HuH-7 (cell line): Measurements from ENCODE around the gene FAIM.
"Not testable (repeated sequence)": the region's sequence is repeated elsewhere in the genome, so short reads cannot be mapped to it uniquely, and the experiment has no call there.

ENCODE experiments used
- DNase-seq: peaks from one replicate; pipeline ENCODE4 v3.0.0; 2011; ENCODE audit warnings: low spot score

The FAIM gene

DNA sequence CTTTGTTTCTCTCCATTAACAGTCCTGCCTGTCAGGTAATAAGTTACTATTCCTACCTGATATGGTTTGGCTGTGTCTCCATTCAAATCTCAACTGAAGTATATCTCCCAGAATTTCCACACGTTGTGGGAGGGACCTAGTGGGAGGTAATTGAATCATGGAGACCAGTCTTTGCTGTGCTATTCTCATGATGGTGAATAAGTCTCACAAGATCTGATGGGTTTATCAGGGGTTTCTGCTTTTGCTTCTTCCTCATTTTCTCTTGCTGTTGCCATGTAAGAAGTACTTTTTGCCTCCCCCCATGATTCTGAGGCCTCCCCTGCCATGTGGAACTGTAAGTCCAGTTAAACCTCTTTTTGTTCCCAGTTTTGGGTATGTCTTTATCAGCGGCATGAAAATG is 6.9 kb upstream of the FAIM start:
- DNase-seq, result not testable (repeated sequence)

DNA sequence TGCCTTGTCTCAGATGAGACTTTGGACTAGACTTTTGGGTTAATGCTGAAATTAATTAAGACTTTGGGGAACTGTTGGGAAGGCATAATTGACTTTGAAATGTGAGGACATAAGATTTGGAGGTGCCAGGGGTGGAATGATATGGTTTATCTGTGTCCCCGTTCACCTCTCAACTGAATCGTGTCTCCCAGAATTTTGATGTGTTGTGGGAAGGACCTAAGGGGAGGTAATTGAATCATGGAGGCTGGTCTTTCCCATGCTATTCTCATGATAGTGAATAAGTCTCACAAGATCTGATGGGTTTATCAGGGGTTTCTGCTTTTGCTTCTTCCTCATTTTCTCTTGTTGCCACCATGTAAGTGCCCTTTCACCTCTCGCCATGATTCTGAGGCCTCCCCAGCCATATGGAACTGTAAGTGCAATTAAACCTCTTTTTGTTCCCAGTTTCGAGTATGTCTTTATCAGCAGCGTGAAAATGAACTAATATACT is 4.4 kb upstream of the FAIM start:
- DNase-seq, result not testable (repeated sequence)

DNA sequence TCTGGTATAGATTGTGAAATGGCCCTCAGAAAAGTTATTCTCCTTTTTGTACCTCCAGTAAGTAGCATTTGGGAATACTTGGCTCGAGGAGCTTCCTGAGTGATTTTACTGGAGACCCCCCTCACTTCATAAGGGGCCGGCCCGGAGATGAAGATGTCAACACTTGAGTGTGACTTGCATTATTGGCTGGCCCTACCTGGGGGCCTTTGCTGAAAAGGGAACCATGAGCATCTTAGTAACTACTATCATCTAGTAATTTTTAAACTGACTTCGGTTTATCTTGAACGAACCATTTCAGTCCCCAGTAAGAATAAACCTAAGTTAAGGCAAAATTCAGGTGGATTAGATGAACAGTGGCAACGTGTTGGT is 1.3 kb downstream of the FAIM start:
- DNase-seq, result no peak

DNA sequence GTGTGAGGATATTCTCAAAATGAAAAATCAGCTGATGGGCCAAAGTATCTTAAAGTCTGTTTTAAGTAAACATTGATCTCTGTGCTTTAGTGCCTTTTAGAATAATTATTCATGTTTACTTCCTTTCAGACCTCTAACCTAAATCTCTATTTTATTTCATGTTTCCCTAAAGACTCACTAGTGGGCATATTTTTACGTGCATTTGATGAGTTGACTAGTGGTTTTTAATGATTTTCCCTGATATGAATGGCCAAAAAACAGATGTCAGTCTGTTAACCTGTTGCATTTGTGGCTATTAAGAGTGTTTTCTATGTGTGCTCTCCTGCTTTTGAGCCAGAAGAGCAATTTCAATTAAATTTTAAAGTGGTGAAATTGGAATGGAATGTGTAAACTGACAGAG is 6.9 kb downstream of the FAIM start:
- no peak for DNase-seq

DNA sequence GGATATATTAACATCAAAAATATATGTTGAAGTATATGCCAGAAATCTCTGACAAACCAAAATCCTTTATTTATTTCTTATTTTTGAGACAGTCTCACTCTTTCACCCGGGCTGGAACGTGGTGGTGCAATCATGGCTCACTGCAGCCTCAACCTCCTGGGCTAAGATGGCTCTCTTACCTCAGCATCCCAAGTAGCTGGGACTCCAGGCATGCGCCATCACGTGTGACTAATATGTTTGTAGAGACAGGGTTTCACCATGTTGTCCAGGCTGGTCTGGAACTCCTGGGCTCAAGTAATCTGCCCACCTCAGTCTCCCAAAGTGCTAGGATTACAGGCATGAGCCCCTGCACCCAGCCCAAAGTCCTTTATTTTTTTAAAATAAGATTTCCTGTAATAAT is 11.9 kb downstream of the FAIM start:
- no peak for DNase-seq

DNA sequence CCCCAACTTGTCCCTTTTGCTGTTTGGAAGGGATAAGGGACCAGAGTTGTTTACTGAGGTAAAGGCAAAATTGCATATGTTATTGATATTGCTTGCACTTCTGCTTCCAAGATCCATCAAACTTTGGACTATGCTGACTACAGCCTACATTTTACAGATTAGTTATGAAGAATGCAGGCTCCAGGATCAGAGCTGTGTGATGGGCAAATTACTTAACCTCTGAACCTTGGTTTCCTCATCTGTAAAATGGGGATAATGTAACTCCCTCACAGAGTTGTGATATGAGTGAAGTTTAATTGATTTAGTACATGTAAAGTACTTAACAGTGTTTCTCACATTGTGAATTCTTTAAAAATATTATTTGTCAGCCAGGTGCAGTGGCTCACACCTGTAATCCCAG is 15.9 kb downstream of the FAIM start:
- no peak for DNase-seq

DNA sequence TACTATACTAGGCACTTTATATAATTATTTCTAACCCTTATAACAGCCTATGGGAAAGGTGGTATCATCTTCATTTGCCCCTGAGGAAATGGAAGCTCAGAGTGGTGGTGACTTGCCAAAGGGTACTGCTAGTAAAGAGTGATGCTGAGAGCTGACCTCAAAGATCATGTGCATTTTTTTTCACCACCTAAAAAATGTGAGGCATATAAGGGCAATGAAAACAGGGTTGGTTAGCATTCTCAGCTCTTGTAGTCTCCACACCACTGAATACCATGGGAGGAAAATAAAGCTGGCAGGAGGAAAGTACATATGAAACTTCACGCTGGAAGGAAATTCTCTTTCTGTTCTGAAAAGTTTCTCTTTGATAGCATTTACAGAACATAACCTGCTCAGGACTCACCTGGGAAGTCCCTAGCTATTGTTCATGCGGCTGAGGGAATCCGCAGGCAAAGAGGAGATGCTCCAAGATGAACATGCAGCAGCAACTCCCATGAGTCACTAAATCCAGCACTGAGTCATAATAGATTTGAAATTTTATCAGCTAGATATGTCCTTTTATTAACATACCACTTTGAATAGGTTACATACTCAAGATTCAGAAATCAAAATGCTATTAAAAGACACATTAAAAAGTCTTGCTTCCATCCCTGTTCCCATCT is 17.3 kb downstream of the FAIM start:
- DNase-seq, result no peak

DNA sequence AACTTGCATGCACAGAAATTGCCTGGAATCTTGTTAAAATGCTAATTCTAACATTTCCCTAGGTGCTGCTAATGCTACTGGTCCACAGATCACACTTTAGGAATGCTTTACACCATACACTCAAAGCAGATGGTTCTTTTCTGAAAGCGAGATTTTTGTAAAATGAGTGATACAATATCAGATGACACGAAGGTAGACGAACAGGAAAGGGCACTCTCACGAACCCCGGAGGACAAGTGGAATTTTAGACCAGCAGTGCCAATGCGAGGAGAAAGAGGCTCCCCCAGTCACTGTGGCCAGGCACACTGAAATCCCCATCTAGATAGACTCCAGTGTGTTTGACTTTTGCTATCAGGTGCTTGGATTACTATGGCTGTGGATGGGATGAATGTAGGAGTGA is 21.0 kb downstream of the FAIM start:
- DNase-seq, result no peak

DNA sequence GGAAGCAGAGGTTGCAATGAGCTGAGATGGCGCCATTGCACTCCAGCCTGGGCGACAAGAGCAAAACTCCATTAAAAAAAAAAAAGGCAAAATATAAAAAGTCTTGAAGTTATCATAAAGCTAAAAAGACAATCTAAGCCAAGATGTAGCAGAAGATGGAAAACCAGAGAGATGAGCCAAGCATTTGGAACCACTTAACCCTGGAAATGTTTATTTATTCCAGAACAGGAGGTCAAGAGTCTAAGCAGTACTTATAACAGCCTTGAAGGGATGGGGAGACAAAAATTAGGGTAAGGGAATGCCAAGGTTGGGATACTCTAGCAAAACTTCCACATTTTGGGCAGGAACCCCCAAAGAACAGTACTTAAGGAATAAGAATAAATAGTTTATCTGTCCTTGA is 30.1 kb downstream of the FAIM start:
- no peak for DNase-seq

DNA sequence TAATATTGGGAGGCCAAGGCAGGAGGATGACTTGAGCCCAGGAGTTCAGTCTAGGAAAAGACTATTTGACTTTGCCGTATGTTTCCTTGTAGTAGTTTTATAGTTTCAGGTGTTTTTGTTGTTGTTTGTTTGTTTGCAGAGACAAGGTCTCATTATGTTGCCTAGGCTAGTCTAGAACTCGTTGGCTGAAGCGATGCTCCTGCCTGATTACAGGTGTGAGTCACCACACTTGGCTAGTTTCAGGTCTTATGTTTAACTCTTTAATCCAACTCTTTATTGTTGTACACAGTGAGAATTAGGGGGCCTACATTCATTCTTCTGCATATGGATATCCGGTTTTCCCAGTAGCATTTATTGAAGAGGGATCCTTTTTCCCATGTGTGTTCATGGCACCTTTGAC is 32.0 kb downstream of the FAIM start:
- DNase-seq, result no peak

DNA sequence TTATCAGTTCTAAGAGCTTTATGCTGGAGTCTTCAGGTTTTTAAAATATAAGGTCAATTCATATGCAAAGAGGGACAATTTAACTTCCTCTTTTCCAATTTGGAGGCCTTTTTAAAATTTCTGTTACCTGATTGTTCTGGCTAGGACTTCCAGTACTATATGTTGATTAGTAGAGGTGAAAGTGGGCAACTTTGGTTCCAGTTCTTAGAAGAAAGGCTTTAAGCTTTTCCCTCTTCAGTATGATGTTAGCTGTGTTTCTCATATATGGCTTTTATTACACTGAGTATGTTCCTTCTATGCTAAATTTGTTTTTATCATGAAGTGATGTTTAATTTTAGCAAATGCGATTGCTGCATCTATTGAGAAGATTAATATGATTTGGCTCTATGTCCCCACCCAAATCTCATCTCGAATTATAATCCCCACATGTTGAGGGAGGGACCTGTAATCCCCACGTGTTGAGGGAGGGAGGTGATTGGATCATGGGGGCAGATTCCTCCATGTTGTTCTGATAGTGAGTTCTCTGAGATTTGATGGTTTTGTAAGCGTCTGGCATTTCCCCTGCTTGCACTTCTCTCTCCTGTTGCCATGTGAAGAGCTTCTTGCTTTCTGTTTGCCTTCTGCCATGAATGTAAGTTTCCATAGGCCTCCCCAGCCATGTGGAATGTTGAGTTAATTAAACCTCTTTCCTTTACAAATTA is 33.8 kb downstream of the FAIM start:
- no peak for DNase-seq

DNA sequence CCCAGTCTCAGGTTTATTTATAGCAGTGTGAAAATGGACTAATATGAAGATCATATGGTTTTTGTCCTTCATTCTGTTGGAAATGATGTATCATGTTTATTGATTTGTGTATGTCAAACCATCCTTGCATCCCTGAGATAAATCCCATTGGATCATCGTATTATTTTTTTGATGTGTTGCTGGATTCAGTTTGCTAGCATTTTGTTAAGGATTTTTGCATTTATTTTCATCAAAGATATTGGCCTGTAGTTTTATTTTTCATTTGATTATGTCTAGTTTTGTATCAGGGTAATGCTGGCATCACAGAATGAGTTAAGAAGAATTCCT is 34.3 kb downstream of the FAIM start:
- no peak for DNase-seq

DNA sequence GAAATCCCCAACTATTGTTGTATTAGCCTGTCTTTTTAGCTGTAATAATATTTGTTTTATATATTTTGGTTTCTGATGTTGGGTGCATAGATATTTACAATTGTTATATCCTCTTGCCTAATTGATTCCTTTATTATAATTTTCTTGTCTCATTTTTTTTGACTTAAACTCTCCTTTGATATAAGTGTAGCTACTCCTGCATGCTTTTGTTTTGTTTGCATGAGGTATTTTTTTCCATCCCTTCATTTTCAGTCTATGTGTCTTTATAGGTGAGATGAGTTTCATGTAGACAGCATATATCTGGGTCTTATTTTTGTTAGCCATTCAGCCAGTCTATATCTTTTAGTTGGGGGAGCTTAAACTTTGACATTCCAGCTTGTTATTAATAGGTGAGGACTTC is 37.4 kb downstream of the FAIM start:
- DNase-seq, result no peak

DNA sequence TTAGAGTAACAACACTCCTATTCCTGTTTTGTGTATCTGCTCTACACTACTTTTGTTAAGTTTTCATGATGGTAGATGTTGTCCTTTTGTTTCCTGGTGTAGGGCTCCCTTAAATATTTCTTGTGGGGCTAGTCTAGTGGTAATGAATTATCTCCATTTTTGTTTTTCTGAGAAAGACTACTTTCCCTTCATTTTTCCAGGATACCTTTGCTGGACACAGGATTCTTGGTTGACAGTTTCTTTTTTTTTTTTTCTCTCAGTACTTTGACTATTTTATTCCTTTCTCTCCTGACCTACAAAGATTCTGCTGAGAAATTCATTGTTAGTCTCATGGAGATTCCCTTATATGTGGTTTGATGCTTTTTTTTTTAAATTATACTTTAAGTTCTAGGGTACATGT is 37.9 kb downstream of the FAIM start:
- no peak for DNase-seq

DNA sequence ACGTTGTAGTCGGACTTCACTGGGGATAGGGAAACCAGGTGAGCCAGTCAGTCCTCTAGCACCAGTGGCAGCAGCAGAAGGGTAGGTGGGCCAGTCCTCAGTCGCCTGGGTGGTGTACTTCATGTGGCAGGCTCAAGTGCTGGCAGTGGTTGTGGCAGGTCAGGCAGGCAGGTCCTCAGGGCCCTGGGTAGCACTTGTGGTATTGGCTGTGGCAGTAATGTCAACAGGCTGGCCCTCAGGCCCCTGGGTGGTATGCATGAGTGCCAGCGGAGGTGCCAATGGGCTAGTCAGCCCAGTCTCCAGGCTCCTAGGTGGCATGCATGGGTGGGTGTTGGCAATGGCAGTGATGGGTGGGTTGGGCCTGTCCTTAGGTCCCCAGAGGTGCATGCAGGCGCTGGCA is 40.6 kb downstream of the FAIM start:
- DNase-seq, result no peak

DNA sequence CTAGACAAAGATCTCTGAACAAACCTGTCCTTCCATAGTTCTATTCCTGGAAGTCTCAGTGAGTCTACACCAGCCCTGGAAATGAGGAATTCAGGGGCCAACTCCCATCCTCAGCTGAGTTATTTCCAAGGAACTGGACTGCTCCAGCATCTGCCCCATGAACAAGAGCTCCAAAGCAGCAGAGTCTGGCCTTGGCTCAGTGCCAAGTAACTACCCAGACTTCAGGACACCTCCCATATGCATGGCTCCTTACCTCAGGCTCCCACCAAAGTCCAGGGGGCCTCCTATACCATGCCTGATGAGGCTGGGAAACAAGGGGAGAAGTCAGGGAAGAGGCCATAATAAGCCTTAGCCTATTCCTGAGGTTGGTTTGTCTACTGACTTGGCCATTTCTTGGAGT is 45.0 kb downstream of the FAIM start:
- DNase-seq, result no peak

DNA sequence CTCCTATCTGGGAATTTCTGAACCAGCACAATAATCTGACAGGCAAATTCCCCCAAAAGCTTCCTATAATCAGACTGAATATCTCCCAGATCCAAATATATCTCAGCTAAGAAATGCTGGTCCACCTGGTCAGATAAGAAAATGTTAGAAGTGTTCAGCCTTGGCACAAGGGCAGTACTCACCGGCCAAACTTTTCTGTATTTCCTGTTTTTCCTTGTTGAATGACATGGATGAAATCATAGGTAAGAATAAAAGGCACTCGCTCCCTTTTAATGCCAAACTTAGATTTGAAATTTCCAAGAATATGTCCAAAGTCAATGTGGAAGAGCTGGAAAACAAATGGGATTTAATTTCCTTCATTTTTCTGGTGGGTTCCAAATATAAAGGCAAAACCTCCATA is 48.9 kb downstream of the FAIM start:
- DNase-seq, result no peak

DNA sequence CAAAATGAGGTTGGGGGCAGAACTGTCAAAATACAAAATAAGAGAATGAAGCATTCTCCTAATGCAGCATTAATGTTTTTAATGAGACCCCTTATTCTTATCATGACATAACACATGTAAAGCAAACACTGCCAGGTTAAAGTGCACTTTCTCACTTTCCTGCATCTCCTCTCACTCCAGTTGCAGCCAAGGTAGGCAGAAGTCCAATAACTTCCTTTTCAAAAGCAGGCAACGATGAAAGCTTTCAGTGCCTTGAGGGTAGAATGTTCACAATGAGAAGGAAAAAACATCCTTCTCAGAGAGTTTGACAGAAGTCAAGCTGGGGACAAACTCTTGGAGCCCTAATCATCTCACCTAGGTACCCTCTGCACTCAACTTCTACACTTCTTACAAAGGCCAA is 59.5 kb downstream of the FAIM start:
- no peak for DNase-seq

DNA sequence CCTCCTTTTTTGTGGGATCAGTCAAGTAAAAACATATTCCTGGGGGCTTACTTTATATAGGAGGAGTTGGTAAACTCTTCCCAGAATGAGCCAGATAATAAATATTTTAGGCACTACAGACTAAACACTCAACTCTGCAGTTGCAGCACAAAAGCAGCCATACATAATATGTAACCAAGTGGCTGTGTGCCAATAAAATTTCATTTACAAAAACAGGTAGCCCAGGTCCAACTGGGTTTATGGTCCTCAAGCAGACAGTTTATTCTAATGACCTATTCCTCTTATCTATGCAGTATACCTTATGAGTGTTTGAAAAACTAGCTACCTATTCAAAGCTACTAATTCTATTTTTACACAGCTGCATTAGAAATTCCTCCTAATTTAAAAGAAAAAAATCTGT is 61.8 kb downstream of the FAIM start:
- DNase-seq, result no peak

DNA sequence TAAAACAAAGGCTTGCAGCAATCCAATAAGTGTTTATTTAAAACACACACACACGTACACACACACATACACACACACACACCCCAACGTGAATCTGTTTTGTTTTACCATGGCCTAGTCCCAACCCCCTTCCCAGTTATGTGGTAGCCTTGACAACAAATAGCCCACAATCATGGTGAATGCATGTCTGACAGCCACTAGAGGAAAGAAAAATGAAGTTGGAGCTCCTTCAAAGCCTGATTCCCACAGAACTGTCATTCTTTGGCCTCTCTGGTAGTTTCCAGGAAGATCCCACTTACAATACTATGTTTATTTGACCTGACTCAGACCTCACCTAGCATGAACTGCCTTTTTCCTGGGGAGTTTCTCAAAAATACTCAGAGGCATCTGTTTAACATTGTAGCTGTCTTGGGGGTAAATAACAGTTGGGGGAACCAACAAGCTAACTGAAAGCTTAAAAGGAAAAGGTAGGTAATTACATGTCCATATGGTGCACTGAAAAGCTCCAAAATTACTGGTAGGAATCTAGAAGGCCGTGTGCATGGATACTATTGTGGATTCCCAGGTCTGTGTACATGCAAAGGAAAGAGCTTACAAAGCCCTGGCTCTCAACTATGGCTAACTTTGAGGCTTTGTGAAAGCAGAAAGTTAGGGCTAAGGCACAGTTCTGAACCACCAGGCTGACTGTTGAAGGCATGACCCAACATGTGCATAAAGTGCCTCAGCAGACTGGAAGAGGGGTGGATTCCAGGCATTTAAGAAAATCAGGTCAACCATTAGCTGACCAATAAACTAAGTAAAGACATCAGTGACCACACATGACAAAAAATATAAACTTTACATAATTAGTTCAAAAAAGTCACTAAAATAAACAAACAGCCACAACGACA is 65.3 kb downstream of the FAIM start:
- peak; percentile 15 for DNase-seq

DNA sequence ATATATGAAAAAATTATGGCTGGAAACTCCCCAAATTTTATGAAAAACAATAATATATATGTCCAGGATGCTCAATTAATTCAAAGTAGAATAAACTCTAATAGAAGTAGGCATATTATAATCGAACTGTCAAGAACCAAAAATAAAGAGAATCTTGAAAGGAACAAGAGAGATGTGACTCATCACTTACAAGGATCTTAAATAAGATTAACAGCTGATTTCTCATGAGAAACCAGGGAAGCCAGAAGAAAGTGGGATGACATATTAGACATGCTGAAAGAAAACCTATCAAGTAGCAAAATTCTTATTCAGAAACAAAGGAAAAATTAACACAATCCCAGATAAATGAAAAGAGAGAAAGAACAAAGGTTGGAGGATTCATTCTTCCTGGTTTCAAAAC is 66.8 kb downstream of the FAIM start:
- DNase-seq, result no peak

DNA sequence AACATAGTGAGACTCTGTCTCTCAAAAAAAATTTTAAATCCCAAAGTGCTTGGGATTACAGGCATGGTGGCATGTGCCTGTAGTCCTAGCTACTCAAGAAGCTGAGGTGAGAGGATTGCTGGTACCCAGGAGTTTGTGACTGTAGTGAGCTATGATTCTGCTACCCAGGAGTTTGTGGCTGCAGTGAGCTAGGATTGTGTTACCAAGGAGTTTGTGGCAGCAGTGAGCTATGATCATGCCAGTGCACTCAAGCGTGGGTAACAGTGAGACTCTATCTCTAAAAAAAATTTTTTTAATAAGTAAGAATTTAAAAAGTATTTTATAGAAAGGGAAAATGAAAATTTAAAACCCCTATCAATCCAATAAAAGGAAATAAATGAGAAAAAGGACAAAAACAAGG is 69.5 kb downstream of the FAIM start:
- no peak for DNase-seq

DNA sequence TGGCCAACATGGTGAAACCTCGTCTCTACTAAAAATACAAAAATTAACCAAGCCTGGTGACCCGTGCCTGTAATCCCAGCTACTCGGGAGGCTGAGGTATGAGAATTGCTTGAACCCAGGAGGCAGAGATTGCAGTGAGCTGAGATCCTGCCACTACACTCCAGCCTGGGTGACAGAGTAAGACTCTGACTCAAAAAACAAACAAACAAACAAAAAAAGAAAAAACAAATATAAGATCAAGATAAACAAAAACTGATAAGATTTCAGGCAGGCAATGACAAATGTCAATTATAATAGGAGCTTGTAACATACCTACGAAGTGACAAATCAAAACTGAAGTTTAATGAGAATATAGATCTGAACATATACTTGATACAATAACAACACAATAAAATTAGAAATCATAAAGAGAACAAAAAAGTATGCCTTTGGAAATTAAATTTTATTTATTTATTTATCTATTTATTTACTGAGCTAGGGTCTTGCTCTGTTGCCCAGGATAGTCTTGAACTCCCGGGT is 70.4 kb downstream of the FAIM start:
- DNase-seq, result no peak
